Adrenal gland (tissue), 5 donors: ENCODE results near the gene AXL.

Source experiments
- POLR2A ChIP-seq, 2 donors: fragments of 450-650 bp; IDR thresholded peaks; one replicate each; pipeline ENCODE4 v1.6.1; 2017; ENCODE audit warnings: antibody characterized with exemption in 2 of 2, mild to moderate bottlenecking in 2 of 2, moderate library complexity in 1 of 2
- TF ChIP-seq, protein P1 (sequence below), 6 experiments: fragments of 450-650 bp in 4 of 6; fragments of 200-600 bp in 2 of 6; sonication (generic) in 1 of 6; IDR thresholded peaks; 1 replicate in 5 of 6; 2 replicates in 1 of 6; pipeline versions ENCODE4 v1.5.1 to v1.8.0; 2016 to 2021; ENCODE audit warnings: antibody characterized with exemption in 6 of 6, mild to moderate bottlenecking in 2 of 6, moderate library complexity in 1 of 6
- donor health status: DM: no; HTN: no; CAD: no.

DNA sequence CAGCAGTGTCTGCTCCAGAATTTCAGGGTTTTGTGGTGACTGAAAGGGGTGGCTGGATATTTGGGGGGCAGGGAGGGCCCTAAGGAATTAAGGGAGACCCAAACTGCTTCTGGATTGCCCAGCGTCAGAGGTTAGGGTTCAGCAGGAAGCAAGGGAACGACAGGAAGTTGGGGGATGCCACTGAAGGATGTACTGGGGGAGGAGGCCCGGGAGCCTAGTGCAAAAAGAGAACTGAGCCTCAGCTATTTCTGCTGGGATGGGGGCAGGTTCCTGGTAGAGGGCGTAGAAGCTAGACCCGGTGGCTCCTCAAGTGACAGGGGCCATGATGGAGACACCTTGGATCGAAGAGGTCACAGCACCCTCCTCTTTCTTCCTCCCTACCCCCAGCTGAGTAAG, 24.9 kb upstream of the AXL start:
- TF ChIP-seq, protein P1, sequence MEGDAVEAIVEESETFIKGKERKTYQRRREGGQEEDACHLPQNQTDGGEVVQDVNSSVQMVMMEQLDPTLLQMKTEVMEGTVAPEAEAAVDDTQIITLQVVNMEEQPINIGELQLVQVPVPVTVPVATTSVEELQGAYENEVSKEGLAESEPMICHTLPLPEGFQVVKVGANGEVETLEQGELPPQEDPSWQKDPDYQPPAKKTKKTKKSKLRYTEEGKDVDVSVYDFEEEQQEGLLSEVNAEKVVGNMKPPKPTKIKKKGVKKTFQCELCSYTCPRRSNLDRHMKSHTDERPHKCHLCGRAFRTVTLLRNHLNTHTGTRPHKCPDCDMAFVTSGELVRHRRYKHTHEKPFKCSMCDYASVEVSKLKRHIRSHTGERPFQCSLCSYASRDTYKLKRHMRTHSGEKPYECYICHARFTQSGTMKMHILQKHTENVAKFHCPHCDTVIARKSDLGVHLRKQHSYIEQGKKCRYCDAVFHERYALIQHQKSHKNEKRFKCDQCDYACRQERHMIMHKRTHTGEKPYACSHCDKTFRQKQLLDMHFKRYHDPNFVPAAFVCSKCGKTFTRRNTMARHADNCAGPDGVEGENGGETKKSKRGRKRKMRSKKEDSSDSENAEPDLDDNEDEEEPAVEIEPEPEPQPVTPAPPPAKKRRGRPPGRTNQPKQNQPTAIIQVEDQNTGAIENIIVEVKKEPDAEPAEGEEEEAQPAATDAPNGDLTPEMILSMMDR (IDR thresholded peaks at IDR 0.05) = no peak
- no peak for TF ChIP-seq POLR2A (IDR thresholded peaks at IDR 0.05)
